Measurements from ENCODE around the gene PCAT7.

PCAT7 gene

DNA sequence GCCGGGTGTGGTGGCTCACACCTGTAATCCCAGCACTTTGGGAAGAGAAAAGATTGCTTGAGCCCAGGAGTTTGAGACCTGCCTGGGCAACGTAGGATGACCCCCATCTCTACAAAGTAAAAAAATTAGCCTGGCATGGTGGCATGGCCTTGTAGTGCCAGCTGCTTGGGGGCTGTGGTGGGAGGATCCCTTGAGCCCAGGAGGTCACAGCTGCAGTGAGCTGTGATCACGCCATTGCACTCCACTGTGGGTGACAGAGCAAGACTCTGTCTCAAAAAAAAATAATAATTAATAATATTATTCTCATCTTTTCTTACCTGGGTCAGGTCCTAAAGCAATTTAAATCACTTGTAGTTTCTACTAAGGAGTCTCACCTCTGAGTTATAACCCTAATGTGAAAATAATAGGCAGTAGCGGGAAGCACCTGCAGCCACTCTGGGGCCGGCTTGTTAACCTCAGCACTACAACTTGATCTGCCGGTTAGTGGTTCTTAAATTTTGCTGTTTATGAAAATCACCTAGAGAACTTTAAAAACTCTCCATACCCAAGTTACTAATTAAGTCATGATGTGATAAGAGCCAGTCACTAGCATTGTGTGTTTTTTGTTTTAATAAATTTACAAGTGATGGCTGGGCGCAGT is 29.4 kb upstream of the PCAT7 start (continued):
- TF ChIP-seq ZNF37A (tag by site-specific recombination; IDR thresholded peaks at IDR 0.05) = no peak
- no peak for TF ChIP-seq ZNF654 (tag by site-specific recombination; IDR thresholded peaks at IDR 0.05; ENCODE audit: low read depth)
- TF ChIP-seq ZNF324 (tag by site-specific recombination; IDR thresholded peaks at IDR 0.05) = no peak

GRCh38 chr9:94526271-94526670 is 28.6 kb upstream of the PCAT7 start:
- Histone ChIP-seq H3K4me1 (ENCODE audit: control insufficient read depth, insufficient read depth, low read length) (no peaks in the 10 kb centered on the region), H3K4me3 (ENCODE audit: low read depth, low read length) (no peak overlapping the region), H3K36me3 (ENCODE audit: control insufficient read depth in 2 of 2, insufficient read depth in 1 of 2, low read length in 2 of 2) (no peaks in the 10 kb centered on the region), H3K9me3 (ENCODE audit: control insufficient read depth, insufficient read depth, low read depth, low read length) (no peaks in the 10 kb centered on the region), H3K27ac (ENCODE audit: extremely low read depth, low read depth, low read length) (no peak overlapping the region)
- ChIA-PET CTCF (interaction anchor here (0.6 kb wide), 1 partner anchor 1451 kb away, joined by 3 read pairs; no protein-coding TSS in a partner anchor), POLR2A (no interaction called here)
- TF ChIP-seq ZNF488 (tag by site-specific recombination; IDR thresholded peaks at IDR 0.05) = no peak
- TF ChIP-seq SP2 (tag by site-specific recombination; IDR thresholded peaks at IDR 0.05) = no peak
- TF ChIP-seq, protein P1, sequence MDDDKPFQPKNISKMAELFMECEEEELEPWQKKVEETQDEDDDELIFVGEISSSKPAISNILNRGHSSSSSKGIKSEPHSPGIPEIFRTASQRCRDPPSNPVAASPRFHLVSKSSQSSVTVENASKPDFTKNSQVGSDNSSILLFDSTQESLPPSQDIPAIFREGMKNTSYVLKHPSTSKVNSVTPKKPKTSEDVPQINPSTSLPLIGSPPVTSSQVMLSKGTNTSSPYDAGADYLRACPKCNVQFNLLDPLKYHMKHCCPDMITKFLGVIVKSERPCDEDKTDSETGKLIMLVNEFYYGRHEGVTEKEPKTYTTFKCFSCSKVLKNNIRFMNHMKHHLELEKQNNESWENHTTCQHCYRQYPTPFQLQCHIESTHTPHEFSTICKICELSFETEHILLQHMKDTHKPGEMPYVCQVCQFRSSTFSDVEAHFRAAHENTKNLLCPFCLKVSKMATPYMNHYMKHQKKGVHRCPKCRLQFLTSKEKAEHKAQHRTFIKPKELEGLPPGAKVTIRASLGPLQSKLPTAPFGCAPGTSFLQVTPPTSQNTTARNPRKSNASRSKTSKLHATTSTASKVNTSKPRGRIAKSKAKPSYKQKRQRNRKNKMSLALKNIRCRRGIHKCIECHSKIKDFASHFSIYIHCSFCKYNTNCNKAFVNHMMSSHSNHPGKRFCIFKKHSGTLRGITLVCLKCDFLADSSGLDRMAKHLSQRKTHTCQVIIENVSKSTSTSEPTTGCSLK (tag by site-specific recombination; IDR thresholded peaks at IDR 0.05) = no peak
- no peak for TF ChIP-seq ZNF148 (tag by site-specific recombination; IDR thresholded peaks at IDR 0.05; ENCODE audit: borderline replicate concordance)
- TF ChIP-seq ZNF677 (tag by site-specific recombination; IDR thresholded peaks at IDR 0.05) = no peak
- TF ChIP-seq, protein P2, sequence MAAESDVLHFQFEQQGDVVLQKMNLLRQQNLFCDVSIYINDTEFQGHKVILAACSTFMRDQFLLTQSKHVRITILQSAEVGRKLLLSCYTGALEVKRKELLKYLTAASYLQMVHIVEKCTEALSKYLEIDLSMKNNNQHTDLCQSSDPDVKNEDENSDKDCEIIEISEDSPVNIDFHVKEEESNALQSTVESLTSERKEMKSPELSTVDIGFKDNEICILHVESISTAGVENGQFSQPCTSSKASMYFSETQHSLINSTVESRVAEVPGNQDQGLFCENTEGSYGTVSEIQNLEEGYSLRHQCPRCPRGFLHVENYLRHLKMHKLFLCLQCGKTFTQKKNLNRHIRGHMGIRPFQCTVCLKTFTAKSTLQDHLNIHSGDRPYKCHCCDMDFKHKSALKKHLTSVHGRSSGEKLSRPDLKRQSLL (tag by site-specific recombination; IDR thresholded peaks at IDR 0.05) = no peak
- TF ChIP-seq ZNF132 (tag by site-specific recombination; IDR thresholded peaks at IDR 0.05; ENCODE audit: borderline replicate concordance) = no peak

DNA sequence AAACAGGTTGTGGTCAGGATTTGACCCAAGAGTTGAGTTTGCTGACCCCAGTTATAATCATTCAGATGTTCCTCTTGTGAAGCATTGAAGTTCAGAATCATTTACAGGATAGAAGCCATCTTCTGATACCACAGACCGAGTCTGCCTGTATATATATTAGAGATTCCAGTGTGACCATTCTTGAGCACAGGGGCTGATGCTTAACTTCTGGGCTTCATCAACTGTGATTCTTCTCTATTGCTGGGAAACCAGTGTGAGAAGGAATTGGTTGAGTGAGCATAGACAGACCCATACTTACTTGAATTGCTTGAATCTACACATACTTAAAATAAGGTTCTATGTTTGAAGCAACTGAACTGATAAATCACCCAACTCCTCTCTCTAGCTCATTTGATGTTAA is 27.9 kb upstream of the PCAT7 start:
- Histone ChIP-seq H3K9me3 (ENCODE audit: control insufficient read depth, insufficient read depth, low read depth, low read length) (no peaks in the 10 kb centered on the region), H3K36me3 (ENCODE audit: control insufficient read depth in 2 of 2, insufficient read depth in 1 of 2, low read length in 2 of 2) (no peaks in the 10 kb centered on the region), H3K4me1 (ENCODE audit: control insufficient read depth, insufficient read depth, low read length) (no peaks in the 10 kb centered on the region), H3K4me3 (ENCODE audit: low read depth, low read length) (no peak overlapping the region), H3K27ac (ENCODE audit: extremely low read depth, low read depth, low read length) (no peak overlapping the region)
- ChIA-PET CTCF (interaction anchor here (0.6 kb wide), 1 partner anchor 8 kb away, joined by 3 read pairs; no protein-coding TSS in a partner anchor), POLR2A (no interaction called here)
- TF ChIP-seq, protein P3, sequence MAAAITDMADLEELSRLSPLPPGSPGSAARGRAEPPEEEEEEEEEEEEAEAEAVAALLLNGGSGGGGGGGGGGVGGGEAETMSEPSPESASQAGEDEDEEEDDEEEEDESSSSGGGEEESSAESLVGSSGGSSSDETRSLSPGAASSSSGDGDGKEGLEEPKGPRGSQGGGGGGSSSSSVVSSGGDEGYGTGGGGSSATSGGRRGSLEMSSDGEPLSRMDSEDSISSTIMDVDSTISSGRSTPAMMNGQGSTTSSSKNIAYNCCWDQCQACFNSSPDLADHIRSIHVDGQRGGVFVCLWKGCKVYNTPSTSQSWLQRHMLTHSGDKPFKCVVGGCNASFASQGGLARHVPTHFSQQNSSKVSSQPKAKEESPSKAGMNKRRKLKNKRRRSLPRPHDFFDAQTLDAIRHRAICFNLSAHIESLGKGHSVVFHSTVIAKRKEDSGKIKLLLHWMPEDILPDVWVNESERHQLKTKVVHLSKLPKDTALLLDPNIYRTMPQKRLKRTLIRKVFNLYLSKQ (tag by site-specific recombination; IDR thresholded peaks at IDR 0.05; ENCODE audit: borderline replicate concordance) = no peak
- no peak for TF ChIP-seq ZNF433 (tag by site-specific recombination; IDR thresholded peaks at IDR 0.05; ENCODE audit: low read depth)
- no peak for TF ChIP-seq ZNF596 (tag by site-specific recombination; IDR thresholded peaks at IDR 0.05)
- no peak for TF ChIP-seq ZNF155 (tag by site-specific recombination; IDR thresholded peaks at IDR 0.05)
- TF ChIP-seq ZNF37A (tag by site-specific recombination; IDR thresholded peaks at IDR 0.05) = no peak
- no peak for TF ChIP-seq ZNF449 (tag by site-specific recombination; IDR thresholded peaks at IDR 0.05)

Measured in HEK293 (cell line).